Endothelial cell of umbilical vein (primary cell): ENCODE results near the gene KATNB1. TPM values are rescaled to one million over a fixed set of nuclear protein-coding genes. Genes with fewer than 3 reads are reported as not detected.

Experiments
- BruUV-seq: library from RNA; stranded (reverse); fragments of 400-500 nt; replicated peaks from 2 replicates; lab custom pipeline; 2021; lab: Mats Ljungman, UMichigan
- CTCF ChIA-PET: fragments of 300-600, 350-600 bp; sonication (Branson Sonifier 250); formaldehyde crosslinking; loops from one replicate; lab custom pipeline; 2021; ENCODE audit warnings: antibody characterized with exemption, inconsistent platforms; lab: Charles Lee
- POLR2A ChIA-PET: fragments of 300-600, 350-600 bp; sonication (Branson Sonifier 250); formaldehyde crosslinking; loops from one replicate; lab custom pipeline; 2021; ENCODE audit warnings: antibody characterized with exemption, inconsistent platforms; lab: Charles Lee
- DNase-seq: peaks from one replicate; pipeline ENCODE4 v3.0.0-alpha.2; 2011; ENCODE audit warnings: low read depth, low spot score
- FAIRE-seq: peaks from 2 replicates; lab custom pipeline; 2011; peaks lifted over from hg19 to GRCh38; lab: Jason Lieb, UNC
- H2AFZ ChIP-seq: 2 replicates; pipeline ENCODE4 v1.6.0; 2012; ENCODE audit warnings: low read depth, low read length, control low read depth, inconsistent platforms
- H3K27ac ChIP-seq: 2 replicates; pipeline ENCODE4 v1.5.1; 2011; ENCODE audit warnings: low read depth, mild to moderate bottlenecking, control low read depth, low read length, moderate library complexity; ENCODE audit not compliant: insufficient read depth
- H3K27me3 ChIP-seq, 2 experiments: 2 replicates each; pipeline versions ENCODE4 v1.6.0 to v1.6.1; 2011; ENCODE audit warnings: low read length in 2 of 2, mixed read lengths in 1 of 2; ENCODE audit not compliant: control insufficient read depth in 2 of 2, insufficient read depth in 2 of 2
- H3K36me3 ChIP-seq, 2 experiments: 2 replicates in 1 of 2; 3 replicates in 1 of 2; pipeline ENCODE4 v1.5.1; 2011; ENCODE audit warnings: low read length in 2 of 2, mild to moderate bottlenecking in 1 of 2, moderate library complexity in 1 of 2; ENCODE audit not compliant: control insufficient read depth in 2 of 2, insufficient read depth in 2 of 2; ENCODE audit errors: extremely low read depth in 1 of 2
- H3K4me1 ChIP-seq: 3 replicates; pipeline ENCODE4 v1.5.1; 2011; ENCODE audit warnings: mild to moderate bottlenecking, low read length; ENCODE audit not compliant: control insufficient read depth, insufficient read depth; ENCODE audit errors: extremely low read depth
- H3K4me2 ChIP-seq: 2 replicates; pipeline ENCODE4 v1.6.1; 2011; ENCODE audit warnings: low read length, control low read depth, mixed read lengths; ENCODE audit not compliant: insufficient read depth
- H3K4me3 ChIP-seq, 3 experiments: fragments of 200-600 bp in 1 of 3; sonication (generic), shearing (Covaris generic) in 1 of 3; replicated peaks in 1 of 3; 2 replicates each; pipeline ENCODE4 v1.5.1; 2011 to 2016; ENCODE audit warnings: control low read depth in 3 of 3, low read length in 3 of 3, mild to moderate bottlenecking in 2 of 3, inconsistent platforms in 1 of 3, low read depth in 1 of 3, moderate library complexity in 1 of 3; ENCODE audit not compliant: insufficient read depth in 1 of 3
- H3K79me2 ChIP-seq: 2 replicates; pipeline ENCODE4 v1.6.0; 2012; ENCODE audit warnings: low read length, inconsistent platforms; ENCODE audit not compliant: control insufficient read depth, insufficient read depth
- H3K9ac ChIP-seq: replicated peaks from 2 replicates; pipeline ENCODE3; 2011; ENCODE audit warnings: low read length, control low read depth; ENCODE audit not compliant: insufficient read depth; ENCODE audit errors: extremely low read depth
- H3K9me1 ChIP-seq: replicated peaks from 3 replicates; pipeline ENCODE4 v1.6.0; 2011; ENCODE audit warnings: mild to moderate bottlenecking, low read length; ENCODE audit not compliant: control insufficient read depth, insufficient read depth; ENCODE audit errors: extremely low read depth
- H3K9me3 ChIP-seq: replicated peaks from 2 replicates; pipeline ENCODE4 v1.5.1; 2012; ENCODE audit warnings: low read length, inconsistent platforms; ENCODE audit not compliant: control insufficient read depth, insufficient read depth
- H4K20me1 ChIP-seq: replicated peaks from 2 replicates; pipeline ENCODE3; 2011; ENCODE audit warnings: mild to moderate bottlenecking, low read length; ENCODE audit not compliant: control insufficient read depth, insufficient read depth; ENCODE audit errors: extremely low read depth
- EZH2 ChIP-seq: IDR thresholded peaks from 2 replicates; pipeline ENCODE4 v1.6.1; 2012; ENCODE audit warnings: borderline replicate concordance, low read depth, mild to moderate bottlenecking, moderate library complexity, low read length, inconsistent platforms; ENCODE audit not compliant: severe bottlenecking
- FOS ChIP-seq: IDR thresholded peaks from 2 replicates; pipeline ENCODE4 v1.6.1; 2011; ENCODE audit warnings: mild to moderate bottlenecking, low read length, moderate library complexity, borderline replicate concordance; ENCODE audit not compliant: insufficient read depth
- GATA2 ChIP-seq: IDR thresholded peaks from 2 replicates; pipeline ENCODE4 v1.7.0; 2011; ENCODE audit warnings: low read depth, mild to moderate bottlenecking, moderate library complexity, mixed read lengths, low read length; ENCODE audit not compliant: insufficient read length, insufficient read depth
- JUN ChIP-seq: IDR thresholded peaks from 2 replicates; pipeline ENCODE4 v1.6.1; 2011; ENCODE audit warnings: borderline replicate concordance, low read depth; ENCODE audit not compliant: insufficient read length, insufficient read depth
- MYC ChIP-seq: IDR thresholded peaks from one replicate; pipeline ENCODE4 v1.6.1; 2011; ENCODE audit warnings: mild to moderate bottlenecking, low read depth, low read length
- POLR2A ChIP-seq: IDR thresholded peaks from 2 replicates; pipeline ENCODE4 v1.6.1; 2012; ENCODE audit warnings: low read depth, mild to moderate bottlenecking, control low read depth, low read length
- POLR2AphosphoS5 ChIP-seq: IDR thresholded peaks from 2 replicates; pipeline ENCODE4 v1.6.1; 2012; ENCODE audit warnings: low read depth, mild to moderate bottlenecking, control low read depth, low read length, moderate library complexity; ENCODE audit not compliant: insufficient read depth
- dilution Hi-C: fragments of 300-500 bp; cut with MboI; formaldehyde crosslinking; loops from one replicate; pipeline ENCODE4 v1.15.0; 2019; ENCODE audit warnings: low sequenced_read_pairs; ENCODE audit not compliant: extremely low pct_ligation_motif_present
- intact Hi-C: fragments of 100-400 bp; cut with micrococcal nuclease; formaldehyde crosslinking; loops from one replicate; pipeline ENCODE4 v1.10.0; 2022
- polyA plus RNA-seq, 4 experiments: library from polyadenylated mRNA; depleted of rRNA in 3 of 4; stranded (reverse) in 3 of 4; unstranded in 1 of 4; fragments of >200 nt; gene quantifications; 2 replicates each; pipeline versions ENCODE4 v1.2.1 to v1.2.3, GENCODE V29; 2011 to 2012; ENCODE audit warnings: missing spikeins in 1 of 4
- total RNA-seq: library from RNA; stranded (reverse); gene quantifications from 2 replicates; pipeline ENCODE4 v1.2.3, GENCODE V29; 2021
- TF ChIP-seq, protein P1 (sequence below), 2 donors: IDR thresholded peaks; 1 replicate in 1 of 2; 2 replicates in 1 of 2; pipeline ENCODE4 v1.5.1; 2011; ENCODE audit warnings: low read length in 2 of 2, mild to moderate bottlenecking in 2 of 2, moderate library complexity in 2 of 2, control low read depth in 1 of 2, inconsistent platforms in 1 of 2, low read depth in 1 of 2; ENCODE audit not compliant: insufficient read depth in 1 of 2; ENCODE audit errors: extremely low read depth in 1 of 2
- TF ChIP-seq, protein P2 (sequence below): IDR thresholded peaks from 2 replicates; pipeline ENCODE4 v1.6.1; 2011; ENCODE audit not compliant: insufficient read depth, insufficient read length

The KATNB1 gene
- total and polyA plus RNA-seq, 2 donors (not counting 3 experiments of a cell fraction or from before 2014, with no cell fraction given) = 25.9 to 35.9 TPM

DNA sequence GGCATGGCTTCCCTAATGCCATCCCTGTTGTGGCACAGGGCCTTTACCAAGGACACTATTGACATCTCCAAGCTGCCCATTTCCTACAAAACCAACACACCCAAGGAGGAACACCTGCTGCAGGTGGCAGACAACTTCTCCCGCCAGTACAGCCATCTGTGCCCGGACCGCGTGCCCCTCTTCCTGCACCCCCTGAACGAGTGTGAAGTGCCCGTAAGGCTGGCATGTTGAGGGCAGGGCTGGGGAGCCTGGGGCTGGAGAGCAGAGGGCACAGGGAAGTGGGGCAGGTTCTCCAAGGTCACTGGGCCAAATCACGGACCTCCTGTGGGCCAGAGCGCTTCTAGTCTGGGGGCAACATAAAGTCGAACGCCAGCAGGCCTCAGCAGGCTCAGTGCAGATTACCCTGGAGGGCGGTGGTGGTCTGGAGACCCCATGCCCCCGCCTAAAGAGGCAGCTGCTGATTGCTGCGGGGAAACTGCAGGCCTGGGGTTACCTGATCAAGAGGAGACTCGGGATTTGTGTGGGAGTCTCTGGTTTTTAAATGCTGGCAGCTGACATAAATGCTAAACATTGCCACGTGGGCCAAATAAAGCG is 36.7 kb upstream of the KATNB1 start:
- BruUV-seq = no TSS peak
- Histone ChIP-seq H3K4me3 (no peak overlapping the region), H3K4me1 (no peaks in the 10 kb centered on the region), H3K79me2 (no peaks in the 10 kb centered on the region), H3K9me1 (no peaks in the 10 kb centered on the region), H3K27ac (no peak overlapping the region), H4K20me1 (no peaks in the 10 kb centered on the region), H2AFZ (no peak overlapping the region), H3K27me3 (no peaks in the 10 kb centered on the region), H3K36me3 (no peaks in the 10 kb centered on the region), H3K9ac (no peak overlapping the region), H3K4me2 (no peak overlapping the region), H3K9me3 (no peaks in the 10 kb centered on the region)
- intact Hi-C loops = no loop called here
- dilution Hi-C loops = no loop called here
- CTCF ChIA-PET = no interaction called here
- DNase-seq (no peak), FAIRE-seq (no peak)
- TF ChIP-seq MYC = no peak
- no peak for TF ChIP-seq FOS
- TF ChIP-seq, protein P1, sequence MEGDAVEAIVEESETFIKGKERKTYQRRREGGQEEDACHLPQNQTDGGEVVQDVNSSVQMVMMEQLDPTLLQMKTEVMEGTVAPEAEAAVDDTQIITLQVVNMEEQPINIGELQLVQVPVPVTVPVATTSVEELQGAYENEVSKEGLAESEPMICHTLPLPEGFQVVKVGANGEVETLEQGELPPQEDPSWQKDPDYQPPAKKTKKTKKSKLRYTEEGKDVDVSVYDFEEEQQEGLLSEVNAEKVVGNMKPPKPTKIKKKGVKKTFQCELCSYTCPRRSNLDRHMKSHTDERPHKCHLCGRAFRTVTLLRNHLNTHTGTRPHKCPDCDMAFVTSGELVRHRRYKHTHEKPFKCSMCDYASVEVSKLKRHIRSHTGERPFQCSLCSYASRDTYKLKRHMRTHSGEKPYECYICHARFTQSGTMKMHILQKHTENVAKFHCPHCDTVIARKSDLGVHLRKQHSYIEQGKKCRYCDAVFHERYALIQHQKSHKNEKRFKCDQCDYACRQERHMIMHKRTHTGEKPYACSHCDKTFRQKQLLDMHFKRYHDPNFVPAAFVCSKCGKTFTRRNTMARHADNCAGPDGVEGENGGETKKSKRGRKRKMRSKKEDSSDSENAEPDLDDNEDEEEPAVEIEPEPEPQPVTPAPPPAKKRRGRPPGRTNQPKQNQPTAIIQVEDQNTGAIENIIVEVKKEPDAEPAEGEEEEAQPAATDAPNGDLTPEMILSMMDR (IDR thresholded peaks at IDR 0.05; ENCODE audit: extremely low read depth in 1 of 2, insufficient read depth in 1 of 2, low read depth in 1 of 2, low read length in 2 of 2) = no peak
- no peak for TF ChIP-seq POLR2A
- TF ChIP-seq JUN = no peak
- no peak for TF ChIP-seq GATA2
- no peak for TF ChIP-seq EZH2
- TF ChIP-seq POLR2AphosphoS5 = no peak
- TF ChIP-seq, protein P2, sequence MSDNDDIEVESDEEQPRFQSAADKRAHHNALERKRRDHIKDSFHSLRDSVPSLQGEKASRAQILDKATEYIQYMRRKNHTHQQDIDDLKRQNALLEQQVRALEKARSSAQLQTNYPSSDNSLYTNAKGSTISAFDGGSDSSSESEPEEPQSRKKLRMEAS = no peak
- POLR2A ChIA-PET = no interaction called here
